Keratinocyte (primary cell): ENCODE data around the gene SARNP.

ENCODE experiments used
- CTCF ChIP-seq, 3 experiments: IDR thresholded peaks in 1 of 3; conservative IDR thresholded peaks in 1 of 3; optimal IDR thresholded peaks in 1 of 3; 2 replicates in 2 of 3; 3 replicates in 1 of 3; pipeline versions ENCODE3 to v1.5.1; 2011; ENCODE audit warnings: low read length in 3 of 3, mild to moderate bottlenecking in 3 of 3, moderate library complexity in 2 of 3, control low read depth in 1 of 3, inconsistent platforms in 1 of 3; ENCODE audit not compliant: insufficient read depth in 2 of 3; ENCODE audit errors: extremely low read depth in 1 of 3
- EZH2 ChIP-seq: IDR thresholded peaks from one replicate; pipeline ENCODE4 v1.6.1; 2012; ENCODE audit warnings: inconsistent platforms, mild to moderate bottlenecking, low read length, moderate library complexity

DNA sequence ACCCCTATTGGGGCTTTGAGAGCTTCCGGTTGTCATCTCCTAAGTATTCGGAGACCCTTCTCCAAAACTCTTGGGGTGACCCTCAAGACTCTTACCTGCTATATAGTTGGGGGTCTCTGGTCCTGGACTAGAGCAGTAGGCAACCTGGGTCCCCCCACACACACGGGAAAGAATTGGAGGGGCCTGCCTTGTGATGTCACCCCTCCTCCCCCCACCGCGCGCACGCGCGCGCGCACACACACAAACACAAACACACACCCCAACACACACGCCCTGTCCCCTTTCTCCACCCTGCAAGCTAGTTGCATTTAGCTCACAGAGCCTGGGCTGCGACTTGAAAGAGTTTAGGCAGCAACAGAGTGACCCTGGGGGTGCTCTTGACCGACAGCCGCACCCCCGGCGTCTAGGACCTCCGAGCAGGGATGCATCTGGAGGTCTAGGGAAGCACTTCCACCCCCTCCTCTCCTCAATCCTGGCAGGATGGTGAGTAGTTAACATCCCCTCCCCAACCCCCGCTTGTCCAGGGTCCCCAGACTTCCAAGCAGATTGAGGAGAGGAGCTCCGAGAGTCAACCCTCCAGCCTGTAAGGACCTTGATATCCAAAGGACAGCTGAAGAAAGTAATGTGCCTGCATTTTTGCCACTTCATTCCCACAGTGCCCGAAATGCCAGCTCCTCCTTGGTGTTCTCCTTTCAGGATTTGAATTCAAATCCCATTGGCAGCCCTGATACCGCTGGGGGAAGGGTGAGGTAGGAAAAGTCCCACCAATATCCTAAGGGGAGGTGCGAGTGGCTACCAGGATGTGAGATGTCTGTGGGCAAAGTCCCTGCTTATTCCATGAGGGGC, 13.3 kb upstream of the SARNP start:
- TF ChIP-seq CTCF (optimal IDR thresholded peaks at IDR 0.05 in 1 of 3, IDR thresholded peaks at IDR 0.05 in 1 of 3, conservative IDR thresholded peaks at IDR 0.05 in 1 of 3; ENCODE audit: extremely low read depth in 1 of 3, insufficient read depth in 2 of 3, low read length in 3 of 3) (no peak), EZH2 (no peak)
